Effector CD4-positive, alpha-beta T cell (primary cell): ENCODE measurements around the gene FHAD1.
"Not testable (repeated sequence)": the region's sequence is repeated elsewhere in the genome, so short reads cannot be mapped to it uniquely, and the experiment has no call there.

ENCODE experiments used
- DNase-seq: peaks from one replicate; pipeline ENCODE4 v3.0.0-alpha.2; 2020

The FHAD1 gene

GRCh38 chr1:15277933-15278332, 30.9 kb downstream of the FHAD1 start:
- no peak for DNase-seq

GRCh38 chr1:15279576-15280230, 32.7 kb downstream of the FHAD1 start:
- DNase-seq, result no peak

GRCh38 chr1:15280416-15280815, 33.4 kb downstream of the FHAD1 start:
- no peak for DNase-seq

- no peak for DNase-seq
These were observed 35.0 kb downstream of the FHAD1 start for GRCh38 chr1:15282038-15282437.

- DNase-seq, result no peak
These were observed 35.9 kb downstream of the FHAD1 start for GRCh38 chr1:15282810-15283474.

- no peak for DNase-seq
These were observed 36.5 kb downstream of the FHAD1 start for GRCh38 chr1:15283526-15283925.

- DNase-seq, result no peak
These were observed 39.4 kb downstream of the FHAD1 start for GRCh38 chr1:15286452-15286851.

GRCh38 chr1:15287035-15287979, 40.3 kb downstream of the FHAD1 start:
- DNase-seq, result no peak

GRCh38 chr1:15288173-15288926, 41.3 kb downstream of the FHAD1 start:
- DNase-seq, result no peak

- no peak for DNase-seq
These were observed 42.2 kb downstream of the FHAD1 start for GRCh38 chr1:15289251-15289651.

- DNase-seq, result no peak
These were observed 43.4 kb downstream of the FHAD1 start for GRCh38 chr1:15290382-15290781.

GRCh38 chr1:15295696-15296095, 48.7 kb downstream of the FHAD1 start:
- DNase-seq, result no peak

- no peak for DNase-seq
These were observed 49.7 kb downstream of the FHAD1 start for GRCh38 chr1:15296585-15297321.

GRCh38 chr1:15297975-15298374, 51.0 kb downstream of the FHAD1 start:
- DNase-seq, result not testable (repeated sequence)

- no peak for DNase-seq
These were observed 52.2 kb downstream of the FHAD1 start for GRCh38 chr1:15299179-15299578.

GRCh38 chr1:15299806-15300205, 52.8 kb downstream of the FHAD1 start:
- no peak for DNase-seq

GRCh38 chr1:15303935-15304334, 56.9 kb downstream of the FHAD1 start:
- DNase-seq, result no peak

GRCh38 chr1:15304708-15305467, 57.9 kb downstream of the FHAD1 start:
- peak; percentile 59 for DNase-seq

- no peak for DNase-seq
These were observed 58.4 kb downstream of the FHAD1 start for GRCh38 chr1:15305468-15305770.

GRCh38 chr1:15306352-15306751, 59.3 kb downstream of the FHAD1 start:
- DNase-seq, result not testable (repeated sequence)

- no peak for DNase-seq
These were observed 61.1 kb downstream of the FHAD1 start for GRCh38 chr1:15308135-15308534.
